TTC549 (cell line): ENCODE data around the gene EMILIN3.
"Not testable (repeated sequence)": the region's sequence is repeated elsewhere in the genome, so short reads cannot be mapped to it uniquely, and the experiment has no call there.

ENCODE experiments used
- FAIRE-seq: peaks from 2 replicates; lab custom pipeline; 2012; peaks lifted over from hg19 to GRCh38; lab: Jason Lieb, UNC

The EMILIN3 gene

GRCh38 chr20:41318271-41318649 lies 48.4 kb downstream of the EMILIN3 start:
- no peak for FAIRE-seq

- no peak for FAIRE-seq
Observed at GRCh38 chr20:41317546-41318270, 48.9 kb downstream of the EMILIN3 start, which contains the start of gene ZHX3. TSS of gene ZHX3 (minus strand) at chr20:41317731. CDS start at chr20:41204916, 112,815 bp downstream.

GRCh38 chr20:41316602-41317545 lies 49.7 kb downstream of the EMILIN3 start:
- no peak for FAIRE-seq

GRCh38 chr20:41316051-41316450 lies 50.6 kb downstream of the EMILIN3 start:
- no peak for FAIRE-seq

GRCh38 chr20:41314386-41314785 lies 52.2 kb downstream of the EMILIN3 start:
- no peak for FAIRE-seq

- FAIRE-seq: not testable (repeated sequence)
Observed at GRCh38 chr20:41312009-41312408, 54.6 kb downstream of the EMILIN3 start.
